PC-9 (cell line): ENCODE measurements around the gene CIAO3.

ENCODE experiments used
- EZH2 ChIP-seq: fragments of 200-600 bp; sonication (generic); IDR thresholded peaks from 2 replicates; pipeline ENCODE4 v1.8.0; 2017; ENCODE audit warnings: antibody characterized with exemption, low read depth
- TF ChIP-seq, protein P1 (sequence below): fragments of 200-600 bp; sonication (generic); conservative IDR thresholded peaks from 2 replicates; pipeline ENCODE4 v1.6.1; 2017; ENCODE audit warnings: mixed run types, antibody characterized with exemption, mild to moderate bottlenecking, moderate library complexity

GRCh38 chr16:704047-704446, 36.8 kb downstream of the CIAO3 start:
- TF ChIP-seq, protein P1, sequence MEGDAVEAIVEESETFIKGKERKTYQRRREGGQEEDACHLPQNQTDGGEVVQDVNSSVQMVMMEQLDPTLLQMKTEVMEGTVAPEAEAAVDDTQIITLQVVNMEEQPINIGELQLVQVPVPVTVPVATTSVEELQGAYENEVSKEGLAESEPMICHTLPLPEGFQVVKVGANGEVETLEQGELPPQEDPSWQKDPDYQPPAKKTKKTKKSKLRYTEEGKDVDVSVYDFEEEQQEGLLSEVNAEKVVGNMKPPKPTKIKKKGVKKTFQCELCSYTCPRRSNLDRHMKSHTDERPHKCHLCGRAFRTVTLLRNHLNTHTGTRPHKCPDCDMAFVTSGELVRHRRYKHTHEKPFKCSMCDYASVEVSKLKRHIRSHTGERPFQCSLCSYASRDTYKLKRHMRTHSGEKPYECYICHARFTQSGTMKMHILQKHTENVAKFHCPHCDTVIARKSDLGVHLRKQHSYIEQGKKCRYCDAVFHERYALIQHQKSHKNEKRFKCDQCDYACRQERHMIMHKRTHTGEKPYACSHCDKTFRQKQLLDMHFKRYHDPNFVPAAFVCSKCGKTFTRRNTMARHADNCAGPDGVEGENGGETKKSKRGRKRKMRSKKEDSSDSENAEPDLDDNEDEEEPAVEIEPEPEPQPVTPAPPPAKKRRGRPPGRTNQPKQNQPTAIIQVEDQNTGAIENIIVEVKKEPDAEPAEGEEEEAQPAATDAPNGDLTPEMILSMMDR, result no peak
- TF ChIP-seq EZH2, result no peak
